Calu3 (cell line): ENCODE data around the gene EPHB3. TPM values are rescaled to one million over a fixed set of nuclear protein-coding genes. Genes with fewer than 3 reads are reported as not detected.

ENCODE experiments used
- BruUV-seq: library from RNA; stranded (reverse); fragments of 400-500 nt; replicated peaks from 2 replicates; lab custom pipeline; 2021; lab: Mats Ljungman, UMichigan
- CTCF ChIA-PET: fragments of 300-600 bp; sonication (Branson Sonifier 250); formaldehyde crosslinking; loops from one replicate; lab custom pipeline; 2022; ENCODE audit warnings: antibody characterized with exemption; lab: Charles Lee
- DNase-seq: peaks from one replicate; pipeline ENCODE4 v3.0.0; 2022
- H3K27ac Mint-ChIP-seq: one replicate; pipeline ENCODE4 v1.8.0; 2022; ENCODE audit warnings: mixed read lengths; ENCODE audit not compliant: unreplicated experiment
- H3K27me3 Mint-ChIP-seq: one replicate; pipeline ENCODE4 v1.8.0; 2022; ENCODE audit warnings: mixed read lengths; ENCODE audit not compliant: unreplicated experiment
- H3K36me3 Mint-ChIP-seq: one replicate; pipeline ENCODE4 v1.8.0; 2022; ENCODE audit warnings: mild to moderate bottlenecking, moderate library complexity, mixed read lengths; ENCODE audit not compliant: insufficient read depth, unreplicated experiment
- H3K4me1 Mint-ChIP-seq: one replicate; pipeline ENCODE4 v1.8.0; 2022; ENCODE audit warnings: mild to moderate bottlenecking, low read depth, mixed read lengths; ENCODE audit not compliant: unreplicated experiment
- H3K4me3 Mint-ChIP-seq: one replicate; pipeline ENCODE4 v1.8.0; 2022; ENCODE audit warnings: mild to moderate bottlenecking, low read depth, moderate library complexity, mixed read lengths; ENCODE audit not compliant: unreplicated experiment
- H3K9me3 Mint-ChIP-seq: one replicate; pipeline ENCODE4 v1.8.0; 2022; ENCODE audit warnings: low read depth, mixed read lengths; ENCODE audit not compliant: unreplicated experiment
- intact Hi-C: fragments of 100-400 bp; cut with micrococcal nuclease; formaldehyde crosslinking; loops from one replicate; pipeline ENCODE4 v1.10.0; 2022; ENCODE audit not compliant: unreplicated experiment
- total RNA-seq: library from RNA; stranded (reverse); gene quantifications from 2 replicates; pipeline ENCODE4 v1.2.3, GENCODE V29; 2022
- TF ChIP-seq, protein P1 (sequence below): fragments of 200-600 bp; IDR thresholded peaks from one replicate; pipeline ENCODE4 v1.8.0; 2022; ENCODE audit warnings: antibody characterized with exemption; ENCODE audit not compliant: unreplicated experiment

Gene EPHB3
- total RNA-seq, 1 experiment from 2014 or later = 2.5 TPM

- peak overlapping the region; percentile 75 for H3K4me3 Mint-ChIP-seq
- peaks cover 5% of the 10 kb centered on the region for H3K36me3 Mint-ChIP-seq
- no peak for DNase-seq
- intact Hi-C loops = no loop called here
- CTCF ChIA-PET = interaction anchor here (0.6 to 0.7 kb wide), 2 partner anchors 118 to 523 kb away, joined by 4 to 6 read pairs; no protein-coding TSS in a partner anchor
- H3K9me3 Mint-ChIP-seq = no peaks in the 10 kb centered on the region
- peaks cover 96% of the 10 kb centered on the region for H3K27me3 Mint-ChIP-seq
- H3K4me1 Mint-ChIP-seq = peaks cover 9% of the 10 kb centered on the region
- no peak overlapping the region for H3K27ac Mint-ChIP-seq
- TF ChIP-seq, protein P1, sequence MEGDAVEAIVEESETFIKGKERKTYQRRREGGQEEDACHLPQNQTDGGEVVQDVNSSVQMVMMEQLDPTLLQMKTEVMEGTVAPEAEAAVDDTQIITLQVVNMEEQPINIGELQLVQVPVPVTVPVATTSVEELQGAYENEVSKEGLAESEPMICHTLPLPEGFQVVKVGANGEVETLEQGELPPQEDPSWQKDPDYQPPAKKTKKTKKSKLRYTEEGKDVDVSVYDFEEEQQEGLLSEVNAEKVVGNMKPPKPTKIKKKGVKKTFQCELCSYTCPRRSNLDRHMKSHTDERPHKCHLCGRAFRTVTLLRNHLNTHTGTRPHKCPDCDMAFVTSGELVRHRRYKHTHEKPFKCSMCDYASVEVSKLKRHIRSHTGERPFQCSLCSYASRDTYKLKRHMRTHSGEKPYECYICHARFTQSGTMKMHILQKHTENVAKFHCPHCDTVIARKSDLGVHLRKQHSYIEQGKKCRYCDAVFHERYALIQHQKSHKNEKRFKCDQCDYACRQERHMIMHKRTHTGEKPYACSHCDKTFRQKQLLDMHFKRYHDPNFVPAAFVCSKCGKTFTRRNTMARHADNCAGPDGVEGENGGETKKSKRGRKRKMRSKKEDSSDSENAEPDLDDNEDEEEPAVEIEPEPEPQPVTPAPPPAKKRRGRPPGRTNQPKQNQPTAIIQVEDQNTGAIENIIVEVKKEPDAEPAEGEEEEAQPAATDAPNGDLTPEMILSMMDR = no peak
- BruUV-seq = no TSS peak
Observed at GRCh38 chr3:184526088-184526433, 35.5 kb upstream of the EPHB3 start.

DNA sequence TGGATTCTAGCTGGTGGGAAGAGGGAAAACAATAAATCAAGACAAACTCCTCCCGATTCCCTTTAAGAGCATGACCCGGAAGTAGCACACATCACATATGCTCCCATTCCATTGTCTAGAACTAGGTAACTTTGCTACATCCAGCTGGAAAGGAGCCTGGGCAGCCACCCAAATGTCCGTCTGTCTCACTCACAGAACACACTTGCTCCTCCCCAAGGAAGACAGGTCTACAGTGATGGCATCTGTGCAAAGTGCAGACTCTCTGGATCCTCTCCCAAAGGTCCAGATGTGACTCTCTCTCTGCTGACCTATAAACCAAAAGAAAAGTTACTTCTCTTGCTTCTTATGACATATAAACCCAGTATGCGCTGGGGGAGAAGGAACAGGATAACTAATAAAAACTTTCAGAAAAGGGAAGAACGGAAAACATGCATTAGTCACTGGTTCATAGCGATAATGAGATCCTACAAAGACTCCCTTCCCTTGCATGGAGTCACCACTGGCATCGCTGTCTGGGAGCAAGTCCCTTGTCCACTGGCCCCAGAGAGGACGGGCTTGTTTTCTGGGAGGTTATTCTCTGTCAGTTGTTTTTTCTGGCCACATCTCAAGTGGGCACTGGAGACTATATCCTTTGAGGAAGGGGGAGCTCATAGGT is 29.8 kb upstream of the EPHB3 start:
- H3K27ac Mint-ChIP-seq = no peak overlapping the region
- no TSS peak for BruUV-seq
- H3K27me3 Mint-ChIP-seq = peaks cover 98% of the 10 kb centered on the region
- CTCF ChIA-PET = interaction anchor here (0.7 to 1.6 kb wide), 4 partner anchors 14 to 115 kb away, joined by 3 to 6 read pairs (median 4); partner anchors contain the start of gene EPHB3
- intact Hi-C loops = no loop called here
- no peak overlapping the region for H3K4me3 Mint-ChIP-seq
- H3K9me3 Mint-ChIP-seq = no peaks in the 10 kb centered on the region
- TF ChIP-seq, protein P1 = no peak
- H3K36me3 Mint-ChIP-seq = no peaks in the 10 kb centered on the region
- DNase-seq = no peak
- no peaks in the 10 kb centered on the region for H3K4me1 Mint-ChIP-seq

GRCh38 chr3:184532940-184533732 is 28.4 kb upstream of the EPHB3 start:
- no peaks in the 10 kb centered on the region for H3K4me1 Mint-ChIP-seq
- CTCF ChIA-PET = interaction anchor here (0.7 to 0.8 kb wide), 2 partner anchors 162 to 1370 kb away, joined by 3 to 4 read pairs; no protein-coding TSS in a partner anchor
- intact Hi-C loops = no loop called here
- H3K36me3 Mint-ChIP-seq = no peaks in the 10 kb centered on the region
- H3K27me3 Mint-ChIP-seq = peaks cover 93% of the 10 kb centered on the region
- H3K9me3 Mint-ChIP-seq = no peaks in the 10 kb centered on the region
- BruUV-seq = no TSS peak
- H3K27ac Mint-ChIP-seq = no peak overlapping the region
- H3K4me3 Mint-ChIP-seq = no peak overlapping the region
- TF ChIP-seq, protein P1 = no peak
- no peak for DNase-seq

- Mint-ChIP-seq H3K9me3 (no peaks in the 10 kb centered on the region), H3K27me3 (peaks cover 93% of the 10 kb centered on the region), H3K4me1 (no peaks in the 10 kb centered on the region), H3K36me3 (no peaks in the 10 kb centered on the region), H3K4me3 (no peak overlapping the region), H3K27ac (no peak overlapping the region)
- CTCF ChIA-PET = interaction anchor here (0.5 to 3.2 kb wide), 5 partner anchors 19 to 167 kb away, joined by 3 to 24 read pairs (median 4); no protein-coding TSS in a partner anchor
- no TSS peak for BruUV-seq
- intact Hi-C loops = no loop called here
- TF ChIP-seq, protein P1 = no peak
- no peak for DNase-seq
Observed at GRCh38 chr3:184537885-184538665, 23.5 kb upstream of the EPHB3 start.
